ENCODE measurements around the gene TAF4B. TPM values are rescaled to one million over a fixed set of nuclear protein-coding genes. Genes with fewer than 3 reads are reported as not detected.
"Not testable (repeated sequence)": the region's sequence is repeated elsewhere in the genome, so short reads cannot be mapped to it uniquely, and the experiment has no call there.

The TAF4B gene
- total and polyA plus RNA-seq, 2 donors (not counting 1 experiment from before 2014, with no cell fraction given): 0.42 to 2.0 TPM

DNA sequence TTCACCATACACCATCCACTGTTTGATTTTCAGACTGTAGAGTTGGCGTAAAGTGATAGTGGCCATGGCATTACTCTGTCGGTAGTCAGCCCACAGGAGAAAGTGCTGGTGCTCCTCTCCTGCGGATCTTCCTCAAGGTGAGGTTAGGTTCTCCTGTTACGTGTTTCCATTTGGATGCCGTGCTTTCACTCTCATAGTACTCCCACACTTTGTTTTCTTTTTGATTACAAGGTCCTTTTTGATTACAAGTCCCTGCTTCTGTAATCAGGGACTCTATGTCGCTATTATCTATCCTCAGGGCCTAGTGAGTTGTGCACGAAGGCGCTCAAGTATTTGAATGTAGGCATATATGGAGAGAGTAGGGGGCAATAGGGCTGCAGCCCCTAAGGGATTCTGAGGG, 4.3 kb downstream of the TAF4B start:
- no peaks in the 10 kb centered on the region for H4K20me1 ChIP-seq (ENCODE audit: control insufficient read depth, extremely low read depth, insufficient read depth, low read length)
- no peaks in the 10 kb centered on the region for H3K27me3 ChIP-seq (ENCODE audit: control insufficient read depth, insufficient read depth, low read length)
- H3K4me3 ChIP-seq (replicated peaks in 1 of 4; ENCODE audit: control extremely low read depth in 1 of 4, insufficient read depth in 1 of 4, low read depth in 3 of 4, low read length in 4 of 4): no peak overlapping the region
- H3K9me3 ChIP-seq (ENCODE audit: control insufficient read depth, insufficient read depth, low read depth, low read length): no peaks in the 10 kb centered on the region
- H3K4me2 ChIP-seq (ENCODE audit: extremely low read depth, insufficient read depth, low read length): no peak overlapping the region
- H3K36me3 ChIP-seq (ENCODE audit: control insufficient read depth, insufficient read depth, low read length): no peaks in the 10 kb centered on the region
- no peak overlapping the region for H3K27ac ChIP-seq (ENCODE audit: insufficient read depth, low read length)
- H3K9ac ChIP-seq (ENCODE audit: insufficient read depth, low read length): no peak overlapping the region
- DNase-seq (ENCODE audit: low read depth in 2 of 2): no peak
- no peak for TF ChIP-seq EZH2 (IDR thresholded peaks at IDR 0.05; ENCODE audit: low read length, missing control alignments)
- TF ChIP-seq, protein P1, sequence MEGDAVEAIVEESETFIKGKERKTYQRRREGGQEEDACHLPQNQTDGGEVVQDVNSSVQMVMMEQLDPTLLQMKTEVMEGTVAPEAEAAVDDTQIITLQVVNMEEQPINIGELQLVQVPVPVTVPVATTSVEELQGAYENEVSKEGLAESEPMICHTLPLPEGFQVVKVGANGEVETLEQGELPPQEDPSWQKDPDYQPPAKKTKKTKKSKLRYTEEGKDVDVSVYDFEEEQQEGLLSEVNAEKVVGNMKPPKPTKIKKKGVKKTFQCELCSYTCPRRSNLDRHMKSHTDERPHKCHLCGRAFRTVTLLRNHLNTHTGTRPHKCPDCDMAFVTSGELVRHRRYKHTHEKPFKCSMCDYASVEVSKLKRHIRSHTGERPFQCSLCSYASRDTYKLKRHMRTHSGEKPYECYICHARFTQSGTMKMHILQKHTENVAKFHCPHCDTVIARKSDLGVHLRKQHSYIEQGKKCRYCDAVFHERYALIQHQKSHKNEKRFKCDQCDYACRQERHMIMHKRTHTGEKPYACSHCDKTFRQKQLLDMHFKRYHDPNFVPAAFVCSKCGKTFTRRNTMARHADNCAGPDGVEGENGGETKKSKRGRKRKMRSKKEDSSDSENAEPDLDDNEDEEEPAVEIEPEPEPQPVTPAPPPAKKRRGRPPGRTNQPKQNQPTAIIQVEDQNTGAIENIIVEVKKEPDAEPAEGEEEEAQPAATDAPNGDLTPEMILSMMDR (conservative IDR thresholded peaks at IDR 0.05 in 1 of 2, IDR thresholded peaks at IDR 0.05 in 1 of 2; ENCODE audit: low read depth in 1 of 2, low read length in 2 of 2): no peak
- no peak overlapping the region for H2AFZ ChIP-seq (ENCODE audit: low read length)
- no peaks in the 10 kb centered on the region for H3K79me2 ChIP-seq (ENCODE audit: control insufficient read depth, insufficient read depth, low read length)
- H3K4me1 ChIP-seq (ENCODE audit: control insufficient read depth, extremely low read depth, insufficient read depth, low read length): no peaks in the 10 kb centered on the region

DNA sequence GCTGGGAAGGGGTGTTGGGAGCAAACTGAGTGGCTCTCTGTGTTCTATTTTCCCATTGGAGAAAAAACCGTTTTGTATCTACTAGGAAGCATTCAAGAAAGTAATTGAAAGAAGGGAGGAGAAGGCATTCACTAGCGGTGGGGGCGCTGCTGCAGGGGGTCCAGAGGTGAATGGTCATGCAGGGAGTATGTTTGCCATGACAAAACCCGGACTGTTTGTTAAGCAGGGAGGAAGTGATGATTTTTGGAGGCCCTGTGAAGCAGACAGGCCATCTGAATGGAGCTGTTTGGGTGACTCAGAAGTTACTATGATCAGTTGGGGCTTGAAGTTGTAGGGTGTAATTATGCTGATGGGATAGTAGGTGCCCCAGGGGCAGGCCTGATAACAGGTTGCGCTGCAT, 7.0 kb downstream of the TAF4B start:
- no peaks in the 10 kb centered on the region for H3K36me3 ChIP-seq (ENCODE audit: control insufficient read depth, insufficient read depth, low read length)
- no peak overlapping the region for H3K4me2 ChIP-seq (ENCODE audit: extremely low read depth, insufficient read depth, low read length)
- no peaks in the 10 kb centered on the region for H3K27me3 ChIP-seq (ENCODE audit: control insufficient read depth, insufficient read depth, low read length)
- H4K20me1 ChIP-seq (ENCODE audit: control insufficient read depth, extremely low read depth, insufficient read depth, low read length): no peaks in the 10 kb centered on the region
- TF ChIP-seq, protein P1 (conservative IDR thresholded peaks at IDR 0.05 in 1 of 2, IDR thresholded peaks at IDR 0.05 in 1 of 2; ENCODE audit: low read depth in 1 of 2, low read length in 2 of 2): no peak
- no peak for TF ChIP-seq EZH2 (IDR thresholded peaks at IDR 0.05; ENCODE audit: low read length, missing control alignments)
- no peaks in the 10 kb centered on the region for H3K79me2 ChIP-seq (ENCODE audit: control insufficient read depth, insufficient read depth, low read length)
- no peaks in the 10 kb centered on the region for H3K4me1 ChIP-seq (ENCODE audit: control insufficient read depth, extremely low read depth, insufficient read depth, low read length)
- H2AFZ ChIP-seq (ENCODE audit: low read length): no peak overlapping the region
- no peak for DNase-seq (ENCODE audit: low read depth in 2 of 2)
- H3K4me3 ChIP-seq (replicated peaks in 1 of 4; ENCODE audit: control extremely low read depth in 1 of 4, insufficient read depth in 1 of 4, low read depth in 3 of 4, low read length in 4 of 4): no peak overlapping the region
- no peak overlapping the region for H3K27ac ChIP-seq (ENCODE audit: insufficient read depth, low read length)
- H3K9me3 ChIP-seq (ENCODE audit: control insufficient read depth, insufficient read depth, low read depth, low read length): no peaks in the 10 kb centered on the region
- H3K9ac ChIP-seq (ENCODE audit: insufficient read depth, low read length): no peak overlapping the region

DNA sequence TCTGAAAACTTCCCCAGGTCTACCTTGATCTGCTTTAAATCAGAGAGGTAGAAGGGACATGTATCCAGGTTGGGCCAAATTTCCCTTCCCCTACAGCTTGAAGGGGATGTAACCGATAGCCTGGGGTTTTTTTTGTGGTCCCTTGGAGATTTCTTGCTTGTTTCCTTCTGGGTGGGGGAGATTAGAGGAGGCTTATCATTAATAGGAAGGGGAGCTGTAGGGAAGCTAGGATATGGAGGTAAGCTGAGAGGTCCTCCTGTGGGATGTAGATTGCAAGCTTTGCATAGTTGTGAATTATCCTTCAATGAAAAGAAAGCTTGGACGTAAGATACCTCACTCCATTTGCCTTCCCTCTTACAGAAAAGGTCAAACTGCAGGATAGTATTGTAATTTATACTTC, 11.1 kb downstream of the TAF4B start:
- H3K9ac ChIP-seq (ENCODE audit: insufficient read depth, low read length); H3K9me3 ChIP-seq (ENCODE audit: control insufficient read depth, insufficient read depth, low read depth, low read length); H2AFZ ChIP-seq (ENCODE audit: low read length); H3K4me3 ChIP-seq (replicated peaks in 1 of 4; ENCODE audit: control extremely low read depth in 1 of 4, insufficient read depth in 1 of 4, low read depth in 3 of 4, low read length in 4 of 4); H3K79me2 ChIP-seq (ENCODE audit: control insufficient read depth, insufficient read depth, low read length); H4K20me1 ChIP-seq (ENCODE audit: control insufficient read depth, extremely low read depth, insufficient read depth, low read length); H3K27me3 ChIP-seq (ENCODE audit: control insufficient read depth, insufficient read depth, low read length); H3K4me2 ChIP-seq (ENCODE audit: extremely low read depth, insufficient read depth, low read length); H3K27ac ChIP-seq (ENCODE audit: insufficient read depth, low read length); DNase-seq (ENCODE audit: low read depth in 2 of 2); H3K36me3 ChIP-seq (ENCODE audit: control insufficient read depth, insufficient read depth, low read length); H3K4me1 ChIP-seq (ENCODE audit: control insufficient read depth, extremely low read depth, insufficient read depth, low read length): not testable (repeated sequence)

DNA sequence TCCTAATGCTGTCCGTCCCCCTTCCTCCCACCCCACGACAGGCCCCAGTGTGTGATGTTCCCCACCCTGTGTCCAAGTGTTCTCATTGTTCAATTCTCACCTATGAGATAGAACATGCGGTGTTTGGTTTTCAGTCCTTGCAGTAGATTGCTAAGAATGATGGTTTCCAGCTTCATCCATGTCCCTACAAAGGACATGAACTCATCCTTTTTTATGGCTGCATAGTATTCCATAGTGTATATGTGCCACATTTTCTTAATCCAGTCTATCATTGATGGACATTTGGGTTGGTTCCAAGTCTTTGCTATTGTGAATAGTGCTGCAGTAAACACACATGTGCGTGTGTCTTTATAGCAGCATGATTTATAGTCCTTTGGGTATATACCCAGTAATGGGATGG, 12.5 kb downstream of the TAF4B start:
- H3K4me1 ChIP-seq (ENCODE audit: control insufficient read depth, extremely low read depth, insufficient read depth, low read length); H3K4me2 ChIP-seq (ENCODE audit: extremely low read depth, insufficient read depth, low read length); DNase-seq (ENCODE audit: low read depth in 2 of 2); H3K27ac ChIP-seq (ENCODE audit: insufficient read depth, low read length); H3K79me2 ChIP-seq (ENCODE audit: control insufficient read depth, insufficient read depth, low read length); H2AFZ ChIP-seq (ENCODE audit: low read length); H3K36me3 ChIP-seq (ENCODE audit: control insufficient read depth, insufficient read depth, low read length); H3K4me3 ChIP-seq (replicated peaks in 1 of 4; ENCODE audit: control extremely low read depth in 1 of 4, insufficient read depth in 1 of 4, low read depth in 3 of 4, low read length in 4 of 4); H3K9ac ChIP-seq (ENCODE audit: insufficient read depth, low read length); H3K27me3 ChIP-seq (ENCODE audit: control insufficient read depth, insufficient read depth, low read length); H4K20me1 ChIP-seq (ENCODE audit: control insufficient read depth, extremely low read depth, insufficient read depth, low read length); H3K9me3 ChIP-seq (ENCODE audit: control insufficient read depth, insufficient read depth, low read depth, low read length): not testable (repeated sequence)

DNA sequence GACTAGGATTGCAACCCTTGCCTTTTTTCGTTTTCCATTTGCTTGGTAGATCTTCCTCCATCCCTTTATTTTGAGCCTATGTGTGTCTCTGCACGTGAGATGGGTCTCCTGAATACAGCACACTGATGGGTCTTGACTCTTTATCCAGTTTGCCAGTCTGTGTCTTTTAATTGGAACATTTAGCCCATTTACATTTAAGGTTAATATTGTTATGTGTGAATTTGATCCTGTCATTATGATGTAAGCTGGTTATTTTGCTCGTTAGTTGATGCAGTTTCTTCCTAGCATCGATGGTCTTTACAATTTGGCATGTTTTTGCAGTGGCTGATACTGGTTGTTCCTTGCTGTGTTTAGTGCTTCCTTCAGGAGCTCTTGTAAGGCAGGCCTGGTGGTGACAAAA, 16.1 kb downstream of the TAF4B start:
- H3K4me3 ChIP-seq (replicated peaks in 1 of 4; ENCODE audit: control extremely low read depth in 1 of 4, insufficient read depth in 1 of 4, low read depth in 3 of 4, low read length in 4 of 4); H3K27ac ChIP-seq (ENCODE audit: insufficient read depth, low read length); H3K9ac ChIP-seq (ENCODE audit: insufficient read depth, low read length); H3K36me3 ChIP-seq (ENCODE audit: control insufficient read depth, insufficient read depth, low read length); H3K4me1 ChIP-seq (ENCODE audit: control insufficient read depth, extremely low read depth, insufficient read depth, low read length); H3K79me2 ChIP-seq (ENCODE audit: control insufficient read depth, insufficient read depth, low read length); H3K4me2 ChIP-seq (ENCODE audit: extremely low read depth, insufficient read depth, low read length); H3K9me3 ChIP-seq (ENCODE audit: control insufficient read depth, insufficient read depth, low read depth, low read length); H2AFZ ChIP-seq (ENCODE audit: low read length); H4K20me1 ChIP-seq (ENCODE audit: control insufficient read depth, extremely low read depth, insufficient read depth, low read length); DNase-seq (ENCODE audit: low read depth in 2 of 2); H3K27me3 ChIP-seq (ENCODE audit: control insufficient read depth, insufficient read depth, low read length): not testable (repeated sequence)

DNA sequence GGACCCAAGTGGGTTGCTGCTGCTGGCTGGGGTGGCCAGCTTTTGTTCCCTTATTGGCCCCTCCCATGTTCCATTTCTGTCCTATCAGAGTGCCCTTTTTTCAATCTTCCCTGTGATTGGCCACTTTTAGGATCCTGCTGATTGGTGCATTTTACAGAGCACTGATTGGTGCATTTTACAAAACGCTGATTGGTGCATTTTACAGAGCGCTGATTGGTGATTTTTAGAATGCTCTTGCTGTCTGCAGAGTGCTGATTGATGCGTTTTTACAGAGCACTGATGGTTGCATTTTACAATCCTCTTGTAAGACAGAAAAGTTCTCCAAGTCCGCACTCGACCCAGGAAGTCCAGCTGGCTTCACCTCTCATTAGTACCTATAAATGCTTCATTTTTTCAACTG, 19.2 kb downstream of the TAF4B start:
- H3K9me3 ChIP-seq (ENCODE audit: control insufficient read depth, insufficient read depth, low read depth, low read length); H3K27me3 ChIP-seq (ENCODE audit: control insufficient read depth, insufficient read depth, low read length); H3K4me3 ChIP-seq (replicated peaks in 1 of 4; ENCODE audit: control extremely low read depth in 1 of 4, insufficient read depth in 1 of 4, low read depth in 3 of 4, low read length in 4 of 4); H2AFZ ChIP-seq (ENCODE audit: low read length); H4K20me1 ChIP-seq (ENCODE audit: control insufficient read depth, extremely low read depth, insufficient read depth, low read length); H3K4me2 ChIP-seq (ENCODE audit: extremely low read depth, insufficient read depth, low read length); H3K36me3 ChIP-seq (ENCODE audit: control insufficient read depth, insufficient read depth, low read length); H3K79me2 ChIP-seq (ENCODE audit: control insufficient read depth, insufficient read depth, low read length); H3K9ac ChIP-seq (ENCODE audit: insufficient read depth, low read length); H3K4me1 ChIP-seq (ENCODE audit: control insufficient read depth, extremely low read depth, insufficient read depth, low read length); H3K27ac ChIP-seq (ENCODE audit: insufficient read depth, low read length); DNase-seq (ENCODE audit: low read depth in 2 of 2): not testable (repeated sequence)
